Neural crest cell (in vitro differentiated cells): ENCODE results near the gene NOVA2. TPM values are rescaled to one million over a fixed set of nuclear protein-coding genes. Genes with fewer than 3 reads are reported as not detected.

Experiments used
- DNase-seq: peaks from one replicate; pipeline ENCODE4 v3.0.0; 2021; ENCODE audit warnings: low read depth, mixed read lengths, low spot score
- H3K27ac Mint-ChIP-seq: one replicate; pipeline ENCODE4 v1.8.0; 2021; ENCODE audit warnings: mild to moderate bottlenecking, mixed read lengths; ENCODE audit not compliant: unreplicated experiment
- H3K27me3 Mint-ChIP-seq: 2 replicates; pipeline ENCODE4 v1.8.0; 2021; ENCODE audit warnings: low read depth, mild to moderate bottlenecking, mixed read lengths
- H3K36me3 Mint-ChIP-seq: 2 replicates; pipeline ENCODE4 v1.8.0; 2021; ENCODE audit warnings: low read depth, mild to moderate bottlenecking, mixed read lengths
- H3K4me1 Mint-ChIP-seq: 2 replicates; pipeline ENCODE4 v1.8.0; 2021; ENCODE audit warnings: mixed read lengths
- H3K4me3 Mint-ChIP-seq: one replicate; pipeline ENCODE4 v1.8.0; 2021; ENCODE audit warnings: mild to moderate bottlenecking, mixed read lengths
- H3K9me3 Mint-ChIP-seq: 2 replicates; pipeline ENCODE4 v1.8.0; 2021; ENCODE audit warnings: mixed read lengths
- CTCF ChIP-seq: fragments of 200-600 bp; sonication (generic); conservative IDR thresholded peaks from 2 replicates; pipeline ENCODE4 v1.5.0; 2021; ENCODE audit warnings: antibody characterized with exemption, mild to moderate bottlenecking
- total RNA-seq: library from RNA; stranded (reverse); gene quantifications from 2 replicates; pipeline ENCODE4 v1.2.1, GENCODE V29; 2021

NOVA2 gene
- total RNA-seq, 1 donor from 2014 or later, result 25.5 TPM

DNA sequence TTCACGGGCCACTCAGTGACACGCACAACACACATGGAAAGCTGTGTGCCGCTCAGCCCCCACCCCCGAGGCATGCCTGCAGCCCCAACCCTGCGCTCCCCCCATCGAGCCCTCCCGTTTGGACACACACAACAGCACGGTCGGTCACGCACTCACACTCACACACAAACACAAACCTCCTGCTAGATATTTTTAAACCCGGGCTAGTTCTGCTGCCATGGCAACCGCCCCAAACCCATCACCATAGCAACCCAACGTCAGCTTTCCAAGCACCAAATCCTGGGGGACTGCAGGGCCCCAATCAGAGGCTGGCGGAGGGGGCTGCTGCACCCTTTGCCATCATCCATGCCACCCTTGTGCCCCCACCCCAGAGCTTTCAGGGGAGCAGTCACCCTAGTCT is 2.5 kb upstream of the NOVA2 start:
- H3K27me3 Mint-ChIP-seq, result peaks cover 50% of the 10 kb centered on the region
- no peaks in the 10 kb centered on the region for H3K36me3 Mint-ChIP-seq
- DNase-seq, result no peak
- TF ChIP-seq CTCF, result no peak
- peak overlapping the region; percentile 74 for H3K4me3 Mint-ChIP-seq
- peak overlapping the region; percentile 20 for H3K27ac Mint-ChIP-seq
- peaks cover 35% of the 10 kb centered on the region for H3K4me1 Mint-ChIP-seq
- no peaks in the 10 kb centered on the region for H3K9me3 Mint-ChIP-seq

DNA sequence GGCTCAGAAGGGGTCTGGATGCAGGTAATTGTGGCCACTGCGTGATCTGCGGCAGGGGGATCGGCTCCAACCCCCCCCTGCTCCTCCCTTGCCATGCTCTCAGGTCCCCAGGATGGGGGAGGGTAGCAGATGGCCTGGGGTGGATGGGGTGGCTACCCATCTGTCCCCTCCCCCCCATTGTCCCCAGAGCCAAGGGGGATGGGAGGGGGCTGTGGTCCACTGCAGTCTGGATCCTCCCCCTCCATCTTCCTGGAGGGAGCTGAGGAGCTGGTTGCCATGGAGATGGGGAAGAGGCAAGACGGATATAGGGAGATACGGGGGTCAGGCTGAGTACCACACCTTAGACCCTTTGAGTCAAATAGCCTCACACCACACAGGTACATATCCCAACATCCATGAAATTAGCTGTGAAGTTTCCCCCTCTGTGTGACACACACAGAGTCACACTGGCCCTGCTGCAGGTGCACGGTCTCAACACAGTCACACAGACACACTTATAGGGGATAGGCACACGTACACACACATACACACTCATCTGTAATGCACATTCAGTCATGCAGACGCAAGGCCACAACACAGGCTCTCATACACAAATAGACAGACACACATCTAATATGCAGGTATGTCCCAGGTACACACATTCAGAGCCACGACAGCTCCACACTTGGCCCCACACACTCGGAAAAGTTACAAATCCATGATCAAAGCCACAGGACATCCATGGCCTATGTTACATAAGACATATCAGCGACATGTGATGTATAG is 1.8 kb upstream of the NOVA2 start:
- Mint-ChIP-seq H3K9me3 (no peaks in the 10 kb centered on the region), H3K4me1 (peaks cover 35% of the 10 kb centered on the region), H3K27ac (peak overlapping the region; percentile 67), H3K27me3 (peaks cover 56% of the 10 kb centered on the region), H3K4me3 (peak overlapping the region; percentile 74), H3K36me3 (no peaks in the 10 kb centered on the region)
- no peak for TF ChIP-seq CTCF
- no peak for DNase-seq

DNA sequence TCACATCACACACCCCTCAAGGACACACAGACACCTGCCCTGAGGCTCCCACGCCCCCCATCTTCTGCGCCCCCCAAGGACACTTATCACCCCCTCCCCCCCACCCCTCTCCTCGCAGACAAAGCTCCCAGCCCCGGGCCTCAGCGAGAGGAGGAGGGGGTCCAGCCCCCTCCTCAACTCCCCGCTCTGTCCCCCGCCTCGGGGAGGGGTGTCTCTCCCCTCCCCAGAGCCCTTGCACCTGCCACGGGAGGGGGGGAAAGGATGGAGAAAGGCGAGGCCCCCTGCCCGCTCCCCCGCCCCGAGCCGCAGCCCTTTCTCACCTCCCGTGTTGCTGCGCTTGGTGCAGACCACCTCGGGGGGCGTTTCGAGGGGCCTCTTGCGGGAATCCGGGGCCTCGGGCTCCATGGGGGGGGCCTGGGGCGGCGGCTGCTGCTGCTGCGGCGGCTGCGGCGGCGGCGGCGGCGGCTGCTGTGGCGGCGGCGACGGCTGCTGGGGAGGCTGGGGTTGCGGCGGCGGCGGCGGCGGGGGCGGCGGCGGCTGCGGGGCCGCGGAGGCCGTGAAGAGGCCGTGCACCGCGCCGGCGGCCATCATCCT is 621 bp downstream of the NOVA2 start:
- Mint-ChIP-seq H3K27ac (no peak overlapping the region), H3K4me1 (peaks cover 35% of the 10 kb centered on the region)
- TF ChIP-seq CTCF, result no peak

DNA sequence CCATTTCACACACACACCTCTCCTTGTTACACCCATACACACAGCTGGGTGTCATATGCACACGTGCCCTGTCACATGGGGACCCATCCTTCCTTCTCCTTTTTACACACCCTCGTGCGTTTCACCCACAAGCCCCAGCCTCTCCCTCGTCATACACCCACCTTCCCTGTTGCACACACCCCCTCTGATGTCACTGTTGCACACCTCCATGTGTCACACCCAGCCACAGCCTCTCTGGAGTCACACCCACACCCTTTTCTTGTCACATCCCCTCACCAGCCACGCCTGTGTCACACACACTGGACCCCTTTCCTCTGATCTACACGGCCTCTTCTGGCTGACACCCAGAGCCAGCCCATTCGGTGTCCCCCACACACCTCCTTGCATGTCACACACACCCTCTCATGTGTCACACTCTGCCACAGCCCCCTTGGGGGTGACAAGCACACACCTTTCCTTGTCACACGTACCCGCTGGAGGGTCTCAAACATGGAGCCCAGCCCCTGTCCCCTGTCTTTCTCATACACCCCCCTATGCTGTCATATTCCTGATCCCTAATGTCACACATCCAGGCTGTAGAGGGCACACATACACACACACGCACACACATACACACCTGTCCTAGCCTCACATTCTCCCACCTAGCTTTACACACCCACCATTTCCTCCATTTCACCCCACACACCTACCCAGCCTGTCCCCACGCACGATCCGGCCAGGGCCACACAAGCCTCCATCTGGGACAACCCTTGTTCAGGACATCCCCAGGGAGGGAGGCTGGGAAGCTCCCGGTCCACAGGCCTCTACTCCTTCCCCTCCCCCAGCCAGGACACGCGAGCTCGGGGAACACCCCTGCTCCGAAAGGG is 1.4 kb downstream of the NOVA2 start:
- H3K27ac Mint-ChIP-seq, result peak overlapping the region; percentile 79
- H3K9me3 Mint-ChIP-seq, result no peaks in the 10 kb centered on the region
- peaks cover 38% of the 10 kb centered on the region for H3K4me1 Mint-ChIP-seq
- no peak for TF ChIP-seq CTCF
- no peak for DNase-seq
- peaks cover 73% of the 10 kb centered on the region for H3K27me3 Mint-ChIP-seq
- H3K36me3 Mint-ChIP-seq, result no peaks in the 10 kb centered on the region
- H3K4me3 Mint-ChIP-seq, result peak overlapping the region; percentile 85

More for the DNA sequence above, 621 bp downstream of the NOVA2 start:
- DNase-seq, result no peak
- no peaks in the 10 kb centered on the region for H3K9me3 Mint-ChIP-seq
- H3K27me3 Mint-ChIP-seq, result peaks cover 77% of the 10 kb centered on the region
- H3K36me3 Mint-ChIP-seq, result no peaks in the 10 kb centered on the region
- peak overlapping the region; percentile 85 for H3K4me3 Mint-ChIP-seq

- H3K4me1 Mint-ChIP-seq, result peaks cover 36% of the 10 kb centered on the region
- peaks cover 73% of the 10 kb centered on the region for H3K27me3 Mint-ChIP-seq
- no peak for DNase-seq
- no peaks in the 10 kb centered on the region for H3K9me3 Mint-ChIP-seq
- no peak overlapping the region for H3K27ac Mint-ChIP-seq
- peak overlapping the region; percentile 85 for H3K4me3 Mint-ChIP-seq
- no peak for TF ChIP-seq CTCF
- H3K36me3 Mint-ChIP-seq, result no peaks in the 10 kb centered on the region
Measured at GRCh38 chr19:45971260-45971902, 2.3 kb downstream of the NOVA2 start.
